HG02943 (cell line): ENCODE results near the gene DCTN3.
A peak's percentile ranks its signal among the peaks of the same experiment; 100 is the strongest.

Experiments used
- ATAC-seq: cut with Tn5 transposase; IDR thresholded peaks from one replicate; pipeline ENCODE4 v1.9.1; 2021; ENCODE audit warnings: mild to moderate bottlenecking, low read depth, moderate library complexity; ENCODE audit not compliant: unreplicated experiment

The DCTN3 gene

DNA sequence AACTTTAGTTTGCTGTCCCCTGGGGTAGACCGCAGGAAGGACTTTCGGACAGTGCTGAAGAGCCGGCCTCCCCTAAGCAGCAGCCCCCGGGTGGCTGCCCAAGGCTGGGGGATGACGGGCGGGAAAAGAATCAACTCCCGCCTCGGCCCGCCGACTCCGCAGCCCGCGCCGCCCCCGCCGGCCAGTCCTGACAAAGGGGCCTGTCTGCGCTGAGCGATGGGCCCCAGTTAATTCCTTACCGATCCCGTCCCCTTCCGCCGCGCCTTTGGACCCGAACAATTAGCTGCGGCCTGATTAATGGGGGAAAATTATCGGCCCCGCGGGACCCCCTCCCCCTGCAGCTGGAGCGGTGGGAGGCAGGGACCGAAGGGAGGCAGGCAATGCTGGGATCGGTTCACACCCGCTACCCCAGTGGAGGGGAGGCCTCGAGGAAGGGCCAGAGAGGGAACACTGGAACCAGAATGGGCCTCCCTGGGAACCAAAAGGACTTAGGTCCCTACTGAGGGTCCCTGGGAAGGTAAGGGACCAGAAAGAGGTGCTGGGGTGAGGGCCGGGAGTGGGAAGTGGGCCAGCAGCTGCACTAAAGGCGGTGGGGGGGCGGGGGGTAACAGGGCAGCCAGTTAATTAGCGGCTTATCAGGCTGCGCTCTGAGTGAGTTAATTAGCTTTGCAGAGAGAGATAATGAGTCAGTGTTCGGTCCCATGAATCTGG lies 4.3 kb upstream of the DCTN3 start:
- ATAC-seq = no peak

DNA sequence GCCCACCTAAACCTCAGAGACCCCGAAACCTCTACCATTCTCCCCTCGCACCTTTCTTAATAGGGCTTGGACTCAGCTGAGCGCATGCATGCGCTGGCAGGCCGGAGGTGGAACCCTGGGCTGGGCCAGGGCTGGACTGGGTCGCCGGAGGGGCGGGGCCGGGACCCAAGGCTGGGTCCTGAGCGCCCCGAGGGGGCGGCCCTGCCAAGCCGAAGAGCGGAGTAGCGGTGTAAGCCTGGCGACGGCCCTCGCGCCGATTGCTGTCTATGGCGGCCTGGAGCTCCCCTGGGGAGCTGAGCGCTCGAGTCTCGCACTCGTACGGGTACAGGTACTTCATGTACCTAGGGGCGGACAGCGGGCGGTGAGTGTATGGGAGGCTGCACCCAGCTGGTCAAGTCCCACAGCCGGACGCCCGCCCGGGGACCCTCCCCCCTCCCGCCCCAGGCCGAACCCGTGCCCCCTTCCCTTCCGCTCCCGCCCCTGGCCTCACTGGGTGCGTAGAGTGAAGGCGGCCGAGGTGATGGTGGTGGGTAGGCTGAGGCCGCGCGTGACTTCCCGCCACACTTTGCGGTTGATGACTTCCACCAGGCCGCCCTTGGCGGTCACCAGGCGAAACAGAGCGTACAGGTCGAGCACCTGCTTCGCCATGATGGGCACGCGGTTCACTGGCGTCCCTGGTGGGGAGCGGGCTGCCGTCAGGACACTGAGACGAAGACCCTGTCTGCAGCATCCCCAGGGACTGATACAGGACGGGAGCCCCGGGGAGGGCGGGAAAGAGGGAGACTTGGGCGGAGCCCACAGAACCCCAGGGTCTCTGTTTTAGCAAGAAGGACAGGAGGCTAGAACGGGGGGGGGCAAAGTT lies 3.3 kb upstream of the DCTN3 start:
- ATAC-seq = no peak

GRCh38 chr9:34615132-34615531 lies 5.2 kb downstream of the DCTN3 start:
- ATAC-seq = no peak

- no peak for ATAC-seq
Observed at GRCh38 chr9:34612788-34613390, 7.4 kb downstream of the DCTN3 start.

GRCh38 chr9:34611811-34612787 lies 8.2 kb downstream of the DCTN3 start, which contains the start of gene RPP25L:
TSS of gene RPP25L (minus strand) at chr9:34612097. CDS start at chr9:34611296, 801 bp downstream.
- peak; percentile 88 for ATAC-seq

- peak; percentile 10 for ATAC-seq
Observed at GRCh38 chr9:34611251-34611810, 9.0 kb downstream of the DCTN3 start.

DNA sequence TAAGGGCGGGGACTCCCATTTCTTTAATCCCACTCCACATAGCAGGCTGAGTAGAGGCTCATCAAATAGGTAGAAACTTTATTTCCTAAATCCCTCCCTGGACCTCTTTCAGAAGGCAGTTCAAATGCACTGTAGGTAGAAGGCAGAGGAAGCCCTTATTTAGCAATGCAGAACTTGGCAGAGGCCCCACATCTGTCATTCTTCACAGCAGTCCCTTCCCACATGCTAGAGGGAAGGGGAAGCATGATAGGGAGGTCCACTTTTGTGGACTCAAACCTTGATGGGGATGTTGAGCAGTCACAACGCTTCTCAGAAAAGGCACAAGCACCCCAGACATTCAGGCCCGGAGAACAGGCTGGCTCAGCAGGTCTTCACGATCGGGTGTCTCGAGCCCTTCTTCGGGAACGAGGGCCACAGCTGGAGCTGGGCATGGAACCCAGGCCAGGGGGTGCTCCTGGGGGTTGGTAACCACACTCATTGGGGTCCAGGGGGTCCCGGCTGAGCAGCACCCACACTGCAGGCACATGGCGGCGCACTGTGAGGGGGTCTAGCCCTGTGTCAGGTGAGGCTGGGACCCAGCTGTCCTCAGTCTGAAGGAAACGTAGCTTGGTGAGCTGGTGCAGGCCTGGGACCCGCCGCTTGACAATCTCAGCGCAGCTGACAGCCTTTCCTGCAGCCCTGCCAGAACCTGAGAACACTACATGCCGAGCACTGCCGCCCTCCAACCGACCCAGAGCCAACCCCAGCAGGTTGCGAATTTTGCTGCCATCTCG lies 9.7 kb downstream of the DCTN3 start:
- ATAC-seq = no peak

GRCh38 chr9:34607331-34607730 lies 13.0 kb downstream of the DCTN3 start:
- no peak for ATAC-seq

- no peak for ATAC-seq
Observed at GRCh38 chr9:34606905-34607304, 13.4 kb downstream of the DCTN3 start.

DNA sequence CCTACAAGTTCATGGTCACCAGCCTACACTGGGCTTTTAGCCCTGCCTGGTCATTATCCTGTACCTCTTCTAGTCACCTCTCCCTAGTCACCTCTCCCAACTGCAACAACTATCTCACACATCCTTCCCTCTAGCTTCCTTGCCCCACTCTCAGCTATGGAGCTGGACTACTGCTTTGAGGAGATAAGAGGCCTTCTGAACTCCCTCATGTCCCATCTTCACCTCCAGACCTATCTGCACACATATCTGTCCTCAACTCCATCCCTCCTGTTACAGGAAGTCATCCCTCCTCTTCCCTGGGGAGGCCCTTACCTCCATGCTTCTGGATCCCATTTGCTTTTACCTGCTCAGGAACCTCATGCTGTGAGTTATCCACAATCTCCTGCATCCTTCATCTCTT lies 14.1 kb downstream of the DCTN3 start:
- ATAC-seq = no peak

- ATAC-seq = peak; percentile 65
Observed at GRCh38 chr9:34603610-34604231, 16.6 kb downstream of the DCTN3 start.

DNA sequence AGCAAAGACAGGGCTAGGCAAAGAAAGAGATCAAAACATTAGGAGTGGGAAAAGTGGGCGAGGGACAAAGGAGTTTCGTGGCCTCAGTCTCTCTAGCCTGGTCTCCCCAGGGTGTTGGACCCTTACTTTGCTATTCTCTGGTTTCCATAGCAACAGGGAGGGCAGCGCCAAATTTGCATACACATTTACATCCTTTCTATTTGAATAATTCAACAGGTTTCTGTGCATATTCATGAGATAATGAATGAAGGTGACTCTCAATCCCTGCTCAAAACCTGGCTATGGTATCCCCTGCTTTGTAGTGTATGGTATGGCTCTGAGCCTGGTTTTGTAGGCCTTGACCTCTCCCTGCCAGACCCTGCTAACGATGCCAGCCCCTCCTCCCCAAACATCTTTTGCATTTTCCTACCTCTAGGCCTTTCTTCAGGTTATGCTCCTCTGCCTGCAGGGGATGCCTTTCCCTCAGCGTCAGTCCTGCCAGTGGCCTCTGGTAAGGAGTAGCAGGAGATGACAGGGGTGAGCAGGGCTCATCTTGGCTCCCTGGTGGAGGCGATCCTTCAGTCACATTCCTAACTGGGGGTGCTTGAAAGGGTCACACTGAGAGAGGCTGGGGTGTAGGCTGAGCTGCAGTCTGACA lies 18.2 kb downstream of the DCTN3 start:
- ATAC-seq = no peak

DNA sequence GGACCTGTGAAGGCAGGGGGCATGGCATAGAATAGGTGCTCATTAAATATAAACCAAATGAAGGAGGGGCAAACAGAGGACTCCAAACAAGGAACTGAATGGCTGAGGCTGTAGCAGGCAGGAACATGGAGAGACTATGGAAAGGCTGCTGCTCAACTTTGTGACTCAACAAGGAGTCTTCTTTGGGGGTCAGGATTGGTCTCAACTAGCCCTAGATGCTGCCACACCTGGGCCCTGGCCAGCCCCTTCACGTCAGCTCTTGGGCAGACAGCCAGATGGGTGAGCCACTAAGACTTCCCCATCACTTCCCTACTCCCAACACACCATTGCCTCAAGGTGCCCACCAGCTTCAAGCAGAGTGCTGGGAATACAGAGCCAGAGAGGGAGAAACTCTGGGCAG lies 19.4 kb downstream of the DCTN3 start:
- ATAC-seq = no peak

GRCh38 chr9:34599546-34599945 lies 20.7 kb downstream of the DCTN3 start:
- no peak for ATAC-seq

DNA sequence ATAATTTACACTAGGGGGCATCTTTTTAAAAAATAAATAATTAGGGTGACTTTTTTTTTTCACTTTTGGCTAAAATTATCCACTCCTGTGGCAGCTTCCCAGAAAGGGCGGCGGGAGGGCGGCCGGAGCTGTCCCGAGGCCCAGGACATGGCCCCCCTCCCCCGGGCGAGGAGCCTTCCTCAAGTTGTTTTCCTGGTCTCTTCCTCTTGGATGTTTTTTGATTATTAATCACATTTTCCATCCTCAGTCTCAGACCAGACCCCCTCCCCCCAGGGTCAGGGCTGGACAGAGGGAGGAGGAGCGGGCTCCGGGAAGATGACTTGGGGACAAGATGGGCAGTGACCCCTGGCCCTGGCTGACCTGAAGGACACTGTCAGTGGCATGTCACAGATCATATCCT lies 26.1 kb downstream of the DCTN3 start:
- no peak for ATAC-seq

DNA sequence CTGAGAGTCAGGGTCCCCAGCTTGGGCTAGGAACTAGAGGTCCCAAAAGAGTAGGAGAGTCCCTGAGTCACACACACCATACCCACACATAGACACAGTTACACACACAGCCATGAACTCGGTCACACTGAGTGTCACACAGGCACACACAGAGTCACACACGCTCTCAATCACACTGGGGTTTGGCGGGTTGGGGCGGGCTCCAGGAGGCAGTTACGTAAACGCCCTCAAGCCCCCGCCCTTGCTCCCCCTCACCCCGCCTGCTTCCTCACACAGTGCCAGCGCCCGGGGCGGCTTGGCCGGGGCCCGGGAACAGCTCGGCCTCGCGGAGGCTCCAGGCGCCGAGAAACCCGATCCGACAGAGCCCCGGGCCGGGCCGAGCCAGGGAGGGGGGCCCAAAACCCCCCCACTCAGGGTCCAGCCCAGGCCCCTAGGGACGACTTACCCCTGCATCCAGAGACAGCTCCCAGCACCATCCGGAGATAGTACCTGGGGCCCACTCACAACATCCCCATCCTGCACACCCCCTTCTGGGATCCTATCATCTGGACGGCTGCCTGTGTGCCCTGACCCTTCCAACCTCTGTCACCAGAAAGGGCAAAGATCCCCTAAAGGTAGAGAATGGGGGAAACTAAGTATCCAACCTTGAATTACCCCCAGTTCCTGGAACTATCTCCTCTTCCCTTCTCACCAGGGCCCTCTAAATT lies 27.2 kb downstream of the DCTN3 start:
- ATAC-seq = no peak
